GM12878 (cell line): ENCODE results near the gene DBNL. TPM values are rescaled to one million over a fixed set of nuclear protein-coding genes. Genes with fewer than 3 reads are reported as not detected.

Experiments
- ATAC-seq: fragments of 200-7000 bp; cut with Tn5 transposase; 3 replicates; pipeline ENCODE4 v1.9.1; 2020; ENCODE audit warnings: mild to moderate bottlenecking, moderate library complexity
- BruUV-seq: library from RNA; stranded (reverse); fragments of 400-500 nt; replicated peaks from 2 replicates; lab custom pipeline; 2021; lab: Mats Ljungman, UMichigan
- CTCF ChIA-PET: fragments of 300-600 bp; sonication (Branson Sonifier 250); formaldehyde crosslinking; extraction: SDS; loops from one replicate; lab custom pipeline; 2021; ENCODE audit warnings: inconsistent platforms; lab: Yijun Ruan, JAX
- POLR2A ChIA-PET: fragments of 350-600 bp; formaldehyde crosslinking; extraction: SDS; loops from one replicate; lab custom pipeline; 2021; ENCODE audit warnings: inconsistent platforms; lab: Charles Lee
- RAD21 ChIA-PET: fragments of 300-600 bp; sonication (Branson Sonifier 250); formaldehyde crosslinking; loops from one replicate; lab custom pipeline; 2023; ENCODE audit warnings: antibody characterized with exemption; ENCODE audit not compliant: unreplicated experiment; lab: Charles Lee
- SMC1A ChIA-PET: fragments of 300-600 bp; sonication (Branson Sonifier 250); formaldehyde crosslinking; loops from one replicate; lab custom pipeline; 2023; ENCODE audit not compliant: unreplicated experiment, uncharacterized antibody; lab: Charles Lee
- DNase-seq: peaks from one replicate; pipeline ENCODE4 v3.0.0-alpha.2; 2011; ENCODE audit warnings: low read depth, low spot score
- FAIRE-seq: peaks from 3 replicates; lab custom pipeline; 2011; peaks lifted over from hg19 to GRCh38; lab: Jason Lieb, UNC
- H2AFZ ChIP-seq: 2 replicates; pipeline ENCODE4 v1.6.0; 2011; ENCODE audit warnings: low read depth, low read length, control low read depth; ENCODE audit not compliant: control insufficient read depth
- H3K27ac ChIP-seq: 2 replicates; pipeline ENCODE4 v1.5.1; 2011; ENCODE audit warnings: control low read depth; ENCODE audit not compliant: control insufficient read depth, insufficient read depth
- H3K27me3 ChIP-seq, 2 experiments: replicated peaks in 1 of 2; 2 replicates each; pipeline versions ENCODE4 v1.6.0 to v1.6.1; 2011; ENCODE audit warnings: low read length in 1 of 2; ENCODE audit not compliant: control insufficient read depth in 2 of 2, insufficient read depth in 2 of 2
- H3K36me3 ChIP-seq, 2 experiments: 2 replicates each; pipeline ENCODE4 v1.5.1; 2011; ENCODE audit warnings: low read length in 1 of 2; ENCODE audit not compliant: control insufficient read depth in 2 of 2, insufficient read depth in 2 of 2
- H3K4me1 ChIP-seq: 2 replicates; pipeline ENCODE4 v1.6.1; 2011; ENCODE audit warnings: mild to moderate bottlenecking, low read length, moderate library complexity, mixed read lengths; ENCODE audit not compliant: control insufficient read depth, insufficient read depth
- H3K4me2 ChIP-seq: 2 replicates; pipeline ENCODE4 v1.6.0; 2011; ENCODE audit warnings: control low read depth; ENCODE audit not compliant: control insufficient read depth, insufficient read depth
- H3K4me3 ChIP-seq: fragments of 200-600 bp; sonication (generic); 2 replicates; pipeline ENCODE4 v1.5.1; 2016
- H3K79me2 ChIP-seq: 2 replicates; pipeline ENCODE4 v1.6.0; 2011; ENCODE audit warnings: low read length; ENCODE audit not compliant: control insufficient read depth, insufficient read depth
- H3K9ac ChIP-seq: 2 replicates; pipeline ENCODE4 v1.8.0; 2011; ENCODE audit warnings: low read length, control low read depth, mixed read lengths; ENCODE audit not compliant: control insufficient read depth, insufficient read depth
- H3K9me3 ChIP-seq: replicated peaks from 3 replicates; pipeline ENCODE4 v1.5.1; 2011; ENCODE audit warnings: mild to moderate bottlenecking, low read length; ENCODE audit not compliant: control insufficient read depth, insufficient read depth
- H4K20me1 ChIP-seq: 2 replicates; pipeline ENCODE4 v1.6.0; 2011; ENCODE audit not compliant: control insufficient read depth, insufficient read depth
- DPF2 ChIP-seq: fragments of 450-650 bp; IDR thresholded peaks from 2 replicates; pipeline ENCODE4 v1.6.1; 2017; ENCODE audit warnings: mild to moderate bottlenecking
- HSF1 ChIP-seq: fragments of 150-350 bp; IDR thresholded peaks from 2 replicates; pipeline ENCODE4 v1.6.1; 2014; ENCODE audit warnings: mild to moderate bottlenecking, low read depth, low read length
- MAX ChIP-seq: IDR thresholded peaks from 2 replicates; pipeline ENCODE4 v1.6.1; 2012; ENCODE audit warnings: low read depth, low read length, improper control_type of control experiment
- PAX5 ChIP-seq: IDR thresholded peaks from 2 replicates; pipeline ENCODE4 v1.6.1; 2011; ENCODE audit warnings: low read depth, low read length, borderline replicate concordance
- REST ChIP-seq: IDR thresholded peaks from 2 replicates; pipeline ENCODE4 v1.6.1; 2012; ENCODE audit warnings: mild to moderate bottlenecking, low read depth, low read length
- ZBTB11 ChIP-seq: fragments of 450-650 bp; formaldehyde crosslinking; IDR thresholded peaks from 2 replicates; pipeline ENCODE4 v1.5.0; 2022; ENCODE audit warnings: mild to moderate bottlenecking, missing genetic modification characterization
- ZNF592 ChIP-seq: fragments of 450-650 bp; IDR thresholded peaks from 2 replicates; pipeline ENCODE4 v1.6.1; 2017; ENCODE audit warnings: mild to moderate bottlenecking, moderate library complexity
- WGBS: methylation state at CpG from one replicate; pipeline ENCODE4 v1.1.6; 2016; ENCODE audit warnings: low lambda C conversion rate; ENCODE audit not compliant: insufficient replicate concordance, insufficient coverage; ENCODE audit errors: missing lambda C conversion rate; 5-methylcytosine and 5-hydroxymethylcytosine counted together
- in situ Hi-C: fragments of 300-500 bp; cut with MboI; formaldehyde crosslinking; loops from 9 replicates; pipeline ENCODE4 v1.14.3; 2018; ENCODE audit warnings: mixed read lengths
- intact Hi-C: fragments of 100-400 bp; cut with micrococcal nuclease; formaldehyde crosslinking; loops from one replicate; pipeline ENCODE4 v1.14.2; 2022; ENCODE audit not compliant: unreplicated experiment
- polyA plus RNA-seq, 11 experiments: library from polyadenylated mRNA; depleted of rRNA in 4 of 11; unstranded in 6 of 11; stranded (reverse) in 5 of 11; fragments of >200 nt; fragmentation: Nextera tagmentation in 4 of 11; fragmentation: Illumina TruSeq in 1 of 11; extraction: Ambion mirVana in 4 of 11; extraction: Trizol in 1 of 11; gene quantifications; 1 replicate in 1 of 11; 2 replicates in 10 of 11; pipeline versions ENCODE4 v1.2.1 to v1.2.3, GENCODE V29; 2011 to 2016; ENCODE audit warnings: inconsistent platforms in 2 of 11, missing spikeins in 2 of 11, low read depth in 1 of 11
- total RNA-seq, 4 experiments: library from RNA; depleted of rRNA in 3 of 4; stranded (reverse); fragments of >200 nt in 3 of 4; fragmentation: Illumina TruSeq in 1 of 4; extraction: Trizol in 1 of 4; gene quantifications; 2 replicates each; pipeline versions ENCODE4 v1.2.1 to v1.2.3, GENCODE V29; 2013 to 2021

The DBNL gene
- total and polyA plus RNA-seq, 10 of the 15 experiments (the other 5 are each of a cell fraction or from before 2014, with no cell fraction given), result 4.1 to 179 (median 84.3) TPM

- SMC1A ChIA-PET, result interaction anchor here (0.9 kb wide), 1 partner anchor 29 kb away, joined by 4 read pairs; no protein-coding TSS in a partner anchor
- POLR2A ChIA-PET, result no interaction called here
- Histone ChIP-seq H3K9me3 (no peaks in the 10 kb centered on the region; the same call in 2 of the 3 replicates), H3K79me2 (peaks cover 14% of the 10 kb centered on the region), H3K4me2 (no peak overlapping the region), H2AFZ (no peak overlapping the region), H3K4me1 (peaks cover 8% of the 10 kb centered on the region), H3K4me3 (no peak overlapping the region), H3K27ac (no peak overlapping the region), H3K9ac (no peak overlapping the region), H3K27me3 (no peaks in the 10 kb centered on the region), H3K36me3 (peaks cover 31 to 52% of the 10 kb centered on the region in 2 experiments), H4K20me1 (peaks cover 8% of the 10 kb centered on the region)
- ATAC-seq (no peak), FAIRE-seq (no peak), DNase-seq (no peak)
- BruUV-seq, result no TSS peak
- intact Hi-C loops (no loop called here), in situ Hi-C loops (no loop called here)
- 80% methylated on average over 12 of the region's 12 CpGs for WGBS
- CTCF ChIA-PET, result interaction anchor here (0.6 kb wide), 1 partner anchor 33 kb away, joined by 3 read pairs; no protein-coding TSS in a partner anchor
- RAD21 ChIA-PET, result no interaction called here
- TF ChIP-seq PAX5, result no peak
- peak; percentile 37; the same call in 1 of the 2 replicates for TF ChIP-seq REST
- TF ChIP-seq DPF2, result no peak
- TF ChIP-seq MAX, result no peak
- TF ChIP-seq HSF1, result no peak
- TF ChIP-seq ZNF592, result no peak
- no peak for TF ChIP-seq ZBTB11 (CRISPR knock-in tag)
Observed at GRCh38 chr7:44052771-44053365, 8.4 kb downstream of the DBNL start.
